OCI-M2 (cell line): ENCODE results near the gene WDR62.
A peak's percentile ranks its signal among the peaks of the same experiment; 100 is the strongest.
"Not testable (repeated sequence)": the region's sequence is repeated elsewhere in the genome, so short reads cannot be mapped to it uniquely, and the experiment has no call there.

ENCODE experiments used
- DNase-seq: peaks from one replicate; lab custom pipeline; 2025; ENCODE audit not compliant: unreplicated experiment; lab: John Stamatoyannopoulos, UW

Gene WDR62

DNA sequence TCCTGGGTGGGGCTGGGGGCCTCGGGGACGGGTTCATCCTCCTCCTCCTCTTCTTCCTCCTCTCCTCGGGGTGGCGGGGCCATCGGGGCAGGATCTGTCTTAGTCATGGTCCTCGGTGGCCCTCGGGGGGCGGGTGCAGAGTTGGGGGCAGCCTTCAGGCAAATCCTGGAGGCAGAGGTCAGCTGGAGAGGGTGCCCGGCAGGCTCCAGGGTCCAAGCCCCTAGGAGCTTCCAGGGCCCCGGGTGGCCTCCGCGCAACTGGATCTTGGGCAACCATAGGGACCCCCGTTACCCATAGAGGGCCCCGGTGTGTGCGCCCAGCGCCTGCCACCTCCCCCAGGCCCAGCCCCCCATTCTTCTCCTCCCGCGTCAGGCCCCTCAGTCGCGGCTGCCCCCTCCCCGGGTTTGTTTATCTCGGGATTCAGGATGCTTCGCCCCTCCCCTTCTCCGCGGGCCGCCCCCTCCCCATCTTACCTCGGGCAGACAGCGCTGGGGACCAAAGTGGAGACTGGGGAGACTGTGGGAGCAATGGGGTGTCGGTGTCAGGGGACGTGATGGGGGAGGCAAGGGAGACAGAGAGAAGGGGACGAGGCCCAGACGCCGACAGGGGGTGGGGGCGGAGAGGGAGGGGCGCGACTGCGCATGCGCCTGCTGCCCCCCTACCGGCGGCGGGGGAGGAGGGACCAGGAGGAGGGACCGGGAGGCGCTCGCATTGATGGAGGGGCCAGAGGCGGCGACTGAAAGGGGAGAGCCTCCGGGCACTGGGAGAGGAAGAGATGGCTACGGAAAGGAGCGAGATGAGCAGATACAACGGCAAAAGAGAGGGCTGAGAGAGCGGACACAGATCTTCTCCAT lies 22.2 kb upstream of the WDR62 start, which contains the start of gene CLIP3:
Gene CLIP3 (minus strand): TSS at position 623 of the 854 bp plus-strand sequence. CDS start 516 bp downstream, at position 107.
- no peak for DNase-seq

DNA sequence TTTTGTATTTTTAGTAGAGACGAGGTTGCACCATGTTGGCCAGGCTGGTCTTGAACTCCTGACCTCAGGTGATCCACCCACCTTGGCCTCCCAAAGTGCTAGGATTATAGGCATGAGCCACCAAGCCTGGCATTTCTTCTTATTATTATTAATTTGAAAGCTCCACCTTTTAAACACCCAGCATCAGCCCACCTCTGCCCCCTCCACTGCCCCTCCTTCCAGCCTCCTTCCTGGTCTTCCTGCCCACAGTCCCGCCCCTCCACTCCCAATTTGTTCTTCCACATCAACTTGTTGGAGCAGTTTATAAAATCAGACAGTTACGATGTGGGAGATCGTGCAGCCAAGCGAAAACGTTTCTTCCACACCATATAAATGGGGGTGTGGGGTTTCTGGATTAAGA lies 14.2 kb upstream of the WDR62 start:
- DNase-seq, result no peak

DNA sequence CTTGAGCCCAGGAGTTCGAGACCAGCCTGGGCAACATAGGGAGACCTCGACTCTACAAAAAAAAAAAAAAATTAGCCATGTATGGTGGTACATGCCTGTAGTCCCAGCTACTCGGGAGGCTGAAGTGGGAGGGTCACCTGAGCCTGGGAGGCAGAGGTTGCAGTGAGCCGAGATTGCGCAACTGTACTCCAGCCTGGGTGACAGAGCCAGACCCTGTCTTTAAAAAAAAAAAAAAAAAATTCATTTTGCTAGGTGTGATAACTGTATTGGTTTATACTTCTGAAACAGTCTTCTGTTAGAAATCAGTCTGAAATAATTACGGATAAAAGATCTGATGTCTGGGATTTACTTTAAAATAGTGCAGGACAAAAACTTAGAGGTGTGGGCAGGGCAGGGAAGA lies 13.6 kb upstream of the WDR62 start:
- not testable (repeated sequence) for DNase-seq

DNA sequence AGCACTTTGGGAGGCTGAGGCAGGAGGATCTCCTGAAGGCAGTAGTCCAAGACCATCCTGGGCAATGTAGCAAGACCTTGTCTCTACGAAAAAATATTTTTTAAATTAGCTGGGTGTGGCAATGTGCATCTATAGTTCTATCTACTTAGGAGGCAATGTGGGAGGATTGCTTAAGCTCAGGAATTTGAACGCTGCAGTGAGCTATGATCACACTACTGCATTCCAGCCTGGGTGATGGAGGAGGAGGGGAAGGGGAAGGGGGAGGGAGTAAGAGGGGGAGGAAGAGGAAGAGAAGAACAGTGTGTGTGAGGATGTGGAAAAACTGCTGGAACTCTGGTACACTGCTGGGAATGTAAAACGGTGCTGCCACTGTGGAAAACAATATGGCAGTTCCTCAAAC lies 12.9 kb upstream of the WDR62 start:
- DNase-seq, result no peak

- DNase-seq, result no peak
Observed at GRCh38 chr19:36043952-36044351, 10.7 kb upstream of the WDR62 start.

DNA sequence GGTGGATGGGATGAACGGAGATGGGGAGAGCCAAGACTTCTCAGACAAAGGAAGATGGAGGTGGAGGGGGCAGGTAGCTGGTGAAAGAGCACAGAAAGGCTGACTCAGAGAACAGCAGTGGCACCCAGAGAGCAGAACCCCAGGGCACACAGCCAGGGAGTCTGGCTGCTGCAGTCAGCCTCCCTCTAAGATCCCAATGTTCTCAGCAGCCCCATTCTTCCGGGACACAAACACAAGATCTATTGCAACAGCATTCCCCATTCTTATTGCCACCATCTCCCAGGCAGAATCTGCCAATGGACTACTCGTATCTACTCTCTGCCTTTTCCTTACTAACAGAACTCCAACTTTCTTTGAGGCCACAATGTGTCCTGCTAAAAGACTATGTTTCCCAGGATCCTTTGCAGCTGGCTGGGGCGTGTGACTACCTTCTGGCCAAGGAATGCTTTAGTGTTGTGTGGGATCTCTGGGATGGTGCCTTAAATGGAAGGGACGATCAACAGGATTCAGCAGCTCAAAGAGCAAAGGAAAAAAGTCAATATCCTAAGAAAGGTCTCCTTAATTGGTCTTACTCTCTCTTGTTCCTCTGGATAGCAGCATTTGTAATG lies 8.2 kb upstream of the WDR62 start:
- no peak for DNase-seq

- no peak for DNase-seq
Observed at GRCh38 chr19:36047835-36048234, 6.9 kb upstream of the WDR62 start.

DNA sequence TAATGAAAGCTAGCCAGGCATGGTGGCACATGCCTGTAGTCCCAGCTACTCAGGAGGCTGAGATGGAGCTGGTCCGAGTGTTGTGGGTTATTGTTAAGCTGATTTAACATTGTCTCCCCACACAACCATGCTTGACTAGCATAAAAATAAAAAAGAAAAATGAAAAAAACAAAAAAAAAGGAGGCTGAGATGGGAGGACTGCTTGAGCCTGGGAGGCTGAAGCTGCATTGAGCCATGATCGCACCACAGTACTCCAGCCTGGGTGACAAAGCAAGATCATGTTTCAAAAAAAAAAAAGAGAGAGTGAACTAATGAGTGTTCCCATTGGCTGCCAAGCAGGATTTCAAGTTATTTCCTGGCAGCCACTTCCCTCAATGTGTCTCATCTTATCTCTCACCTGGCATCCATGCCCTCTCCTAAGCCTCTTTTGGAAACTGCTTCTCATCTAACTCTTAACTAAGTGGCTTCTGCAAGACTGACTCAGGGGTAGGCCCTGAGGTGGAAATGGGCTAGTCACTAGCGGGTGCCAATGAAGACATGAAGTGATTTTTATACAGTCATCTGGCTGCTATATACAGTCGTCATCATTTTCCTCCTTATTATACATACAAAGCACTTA lies 5.5 kb upstream of the WDR62 start:
- no peak for DNase-seq

- DNase-seq, result no peak
Observed at GRCh38 chr19:36051236-36051635, 3.5 kb upstream of the WDR62 start.

DNA sequence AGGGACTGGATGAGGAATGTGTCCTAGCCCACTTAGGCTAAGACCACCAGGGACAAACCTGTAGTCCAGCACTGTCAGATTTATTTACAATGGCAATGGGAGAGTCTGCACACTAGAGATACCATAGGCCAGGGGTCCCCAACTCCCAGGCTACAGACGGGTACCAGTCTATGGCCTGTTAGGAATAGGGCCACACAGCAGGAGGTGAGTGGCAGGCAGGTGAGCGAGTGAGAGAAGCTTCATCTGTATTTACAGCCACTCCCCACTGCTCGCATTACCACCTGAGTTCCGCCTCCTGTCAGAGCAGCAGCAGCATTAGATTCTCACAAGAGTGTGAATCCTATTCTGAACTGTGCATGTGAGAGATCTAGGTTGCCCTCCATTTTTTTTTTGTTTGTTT lies 3.1 kb upstream of the WDR62 start:
- no peak for DNase-seq

- DNase-seq, result peak; percentile 100
Observed at GRCh38 chr19:36054119-36054732, 471 bp upstream of the WDR62 start, which contains the start of gene THAP8. Gene THAP8 (minus strand): TSS chr19:36054285. CDS start chr19:36054217, 68 bp downstream.

DNA sequence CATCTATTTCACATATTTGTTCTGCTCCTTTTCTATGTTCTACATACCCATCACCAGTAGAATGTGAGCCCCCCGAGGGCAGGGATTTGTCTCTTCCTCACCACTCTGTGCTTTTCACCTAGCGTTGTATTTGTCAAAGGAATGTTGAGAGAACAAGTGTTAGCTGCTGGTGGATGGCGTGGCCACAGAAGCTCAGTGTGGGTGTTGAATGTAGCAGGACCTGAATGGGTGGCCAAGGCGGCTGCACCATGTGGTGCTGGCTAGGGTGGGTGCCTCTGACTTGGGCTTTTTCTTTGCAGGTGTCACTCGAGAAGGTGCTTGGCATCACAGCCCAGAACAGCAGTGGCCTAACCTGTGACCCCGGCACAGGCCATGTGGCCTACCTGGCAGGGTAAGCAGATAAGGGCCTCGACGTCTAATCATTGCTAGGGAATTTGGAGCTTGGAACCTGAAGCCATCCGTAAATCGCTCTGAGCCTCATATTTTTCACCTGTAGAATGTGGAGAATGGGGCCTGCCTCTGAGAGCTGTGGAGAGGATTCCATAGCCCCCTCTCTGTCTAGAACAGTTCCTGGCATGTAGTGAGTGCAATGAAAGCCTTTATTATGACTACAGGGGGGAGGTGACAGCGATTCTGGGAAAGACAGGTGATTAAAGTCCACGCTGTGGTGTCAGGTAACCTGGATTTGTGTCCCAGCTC lies 3.9 kb downstream of the WDR62 start:
- DNase-seq, result no peak

DNA sequence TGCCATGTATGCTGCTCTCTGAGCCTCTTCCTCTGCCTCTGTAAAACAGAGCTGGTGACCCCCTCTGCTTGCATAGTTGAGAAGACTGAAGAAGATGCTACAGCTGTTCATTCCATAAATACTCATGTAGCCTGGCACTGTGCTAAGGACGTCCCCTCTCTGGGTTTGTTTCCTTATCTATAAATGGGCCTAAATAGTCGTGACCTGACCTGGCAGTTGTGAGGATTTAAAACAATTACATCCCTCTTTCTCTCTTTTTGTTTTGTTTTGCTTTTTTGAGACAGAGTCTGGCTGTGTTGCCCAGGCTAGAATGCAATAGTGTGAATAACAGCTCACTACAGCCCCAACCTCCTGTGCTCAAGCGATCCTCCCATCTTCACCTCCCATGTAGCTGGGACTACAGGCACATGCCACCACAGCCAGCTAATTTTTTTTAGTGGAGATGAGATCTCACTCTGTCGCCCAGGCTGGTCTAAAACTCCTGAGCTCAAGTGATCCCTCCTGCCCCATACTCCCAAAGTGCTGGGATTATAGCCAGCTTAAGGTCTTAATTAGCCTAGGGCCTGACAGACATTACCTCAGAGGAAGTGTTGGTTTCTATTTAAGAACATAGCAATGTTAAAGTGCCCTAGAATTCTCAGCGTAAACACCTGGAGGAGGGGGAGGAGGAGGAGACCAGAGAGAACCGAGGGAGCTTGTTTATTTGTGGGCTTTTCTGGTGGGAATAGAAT lies 4.6 kb downstream of the WDR62 start:
- DNase-seq, result no peak

GRCh38 chr19:36060430-36060829 lies 5.7 kb downstream of the WDR62 start:
- peak; percentile 58 for DNase-seq

DNA sequence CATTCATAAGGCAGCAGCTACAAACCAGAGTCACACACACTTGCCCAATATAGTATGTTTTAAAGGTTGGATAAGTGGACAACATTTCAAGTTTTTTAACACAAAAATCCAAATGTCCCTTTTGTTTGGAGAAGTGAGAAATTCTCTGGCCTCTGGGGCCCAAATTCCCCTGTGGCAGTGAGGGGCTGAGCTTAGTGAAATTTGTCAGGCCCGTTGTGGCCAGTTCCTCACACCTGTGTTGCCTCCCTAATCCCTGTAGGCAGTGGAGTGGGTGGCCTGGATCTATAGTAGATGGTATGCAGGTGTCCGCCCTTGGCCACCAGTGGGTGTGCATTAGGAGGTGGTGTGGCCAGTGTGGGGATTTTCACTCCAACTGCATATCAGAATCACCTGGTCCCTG lies 6.7 kb downstream of the WDR62 start:
- DNase-seq, result no peak

DNA sequence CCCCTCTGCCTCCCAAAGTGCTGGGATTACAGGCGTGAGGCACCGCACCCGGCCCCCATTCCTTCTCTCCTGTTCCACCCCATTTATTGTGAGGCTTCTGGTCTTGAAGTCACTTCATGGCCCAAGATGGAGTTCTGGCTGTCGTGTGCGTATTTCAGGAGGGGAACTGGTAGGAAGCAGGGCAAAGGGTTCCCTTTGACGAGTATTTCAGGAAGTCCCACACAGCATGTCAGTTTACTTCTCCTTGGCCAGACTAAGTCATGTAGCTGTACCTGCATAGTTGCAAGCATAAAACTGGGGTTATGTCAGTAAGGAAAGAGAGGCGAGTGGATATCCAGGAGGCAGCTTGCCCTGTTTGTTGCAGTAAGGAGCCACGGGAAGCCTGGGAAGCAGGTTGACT lies 10.1 kb downstream of the WDR62 start:
- no peak for DNase-seq

GRCh38 chr19:36067681-36068080 lies 13.0 kb downstream of the WDR62 start:
- no peak for DNase-seq

GRCh38 chr19:36068810-36069499 lies 14.3 kb downstream of the WDR62 start:
- not testable (repeated sequence) for DNase-seq

DNA sequence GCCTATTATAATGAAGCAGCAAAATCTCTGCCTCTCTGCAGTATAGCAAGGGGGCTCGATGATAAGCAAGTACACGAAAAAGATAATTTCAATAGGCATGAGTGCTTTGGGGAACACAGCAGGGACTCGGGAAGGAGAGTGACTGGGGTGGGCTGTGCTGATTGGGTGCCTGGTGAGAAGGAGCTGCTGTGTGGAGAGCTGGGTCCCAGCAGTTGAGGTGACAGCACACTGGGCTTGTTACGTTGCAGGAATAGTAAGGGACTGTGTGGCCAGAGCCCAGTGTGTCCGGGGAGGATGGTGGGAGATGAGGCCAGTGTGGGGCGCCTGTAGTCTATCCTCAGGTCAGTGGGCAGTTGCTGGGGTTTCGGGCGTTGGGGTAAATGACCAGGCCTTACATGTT lies 17.4 kb downstream of the WDR62 start:
- DNase-seq, result no peak
